ENCODE data around the gene GLCE. TPM values are rescaled to one million over a fixed set of nuclear protein-coding genes. Genes with fewer than 3 reads are reported as not detected.

GLCE gene
- total RNA-seq, 3 donors from 2014 or later (not counting 1 experiment from before 2014, with no cell fraction given) = 2.0 to 4.5 (median 3.4) TPM

DNA sequence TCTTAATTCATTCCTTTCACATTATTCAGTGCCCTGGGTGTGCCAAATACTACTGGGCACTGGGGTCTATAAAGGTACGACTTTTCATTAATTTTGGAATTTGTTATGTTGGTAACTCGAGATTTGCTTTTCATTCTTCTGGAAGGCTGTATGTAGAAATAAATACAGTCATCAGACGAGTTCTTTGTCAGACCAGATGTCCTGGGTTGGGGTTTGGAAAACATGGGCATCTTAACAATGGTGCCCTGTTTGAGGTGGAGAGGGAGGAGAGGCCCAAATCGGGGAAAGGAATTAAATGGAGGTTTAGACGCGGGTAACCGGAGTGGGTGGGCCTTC is 662 bp upstream of the GLCE start:
- Mint-ChIP-seq H3K4me3 (peak overlapping the region; percentile 96), H3K36me3 (no peaks in the 10 kb centered on the region), H3K27ac (peak overlapping the region; percentile 61 to 84), H3K27me3 (ENCODE audit: low read depth in 2 of 2) (peaks cover 1 to 17% of the 10 kb centered on the region in 2 donors), H3K9me3 (no peaks in the 10 kb centered on the region), H3K4me1 (peaks cover 14 to 21% of the 10 kb centered on the region in 2 donors)
- intact Hi-C loops (cut with micrococcal nuclease) = no loop called here
- Histone ChIP-seq H3K4me3 (ENCODE audit: low read length) (peak overlapping the region; percentile 69), H3K4me1 (ENCODE audit: control insufficient read depth, insufficient read depth, low read length) (peaks cover 15% of the 10 kb centered on the region), H3K36me3 (ENCODE audit: control insufficient read depth, insufficient read depth, low read length) (no peaks in the 10 kb centered on the region), H3K9me3 (ENCODE audit: control insufficient read depth, insufficient read depth, low read length) (no peaks in the 10 kb centered on the region), H3K27ac (ENCODE audit: low read length) (peak overlapping the region; percentile 34), H3K27me3 (ENCODE audit: control insufficient read depth, insufficient read depth, low read length) (no peaks in the 10 kb centered on the region)
- TF ChIP-seq, protein P1, sequence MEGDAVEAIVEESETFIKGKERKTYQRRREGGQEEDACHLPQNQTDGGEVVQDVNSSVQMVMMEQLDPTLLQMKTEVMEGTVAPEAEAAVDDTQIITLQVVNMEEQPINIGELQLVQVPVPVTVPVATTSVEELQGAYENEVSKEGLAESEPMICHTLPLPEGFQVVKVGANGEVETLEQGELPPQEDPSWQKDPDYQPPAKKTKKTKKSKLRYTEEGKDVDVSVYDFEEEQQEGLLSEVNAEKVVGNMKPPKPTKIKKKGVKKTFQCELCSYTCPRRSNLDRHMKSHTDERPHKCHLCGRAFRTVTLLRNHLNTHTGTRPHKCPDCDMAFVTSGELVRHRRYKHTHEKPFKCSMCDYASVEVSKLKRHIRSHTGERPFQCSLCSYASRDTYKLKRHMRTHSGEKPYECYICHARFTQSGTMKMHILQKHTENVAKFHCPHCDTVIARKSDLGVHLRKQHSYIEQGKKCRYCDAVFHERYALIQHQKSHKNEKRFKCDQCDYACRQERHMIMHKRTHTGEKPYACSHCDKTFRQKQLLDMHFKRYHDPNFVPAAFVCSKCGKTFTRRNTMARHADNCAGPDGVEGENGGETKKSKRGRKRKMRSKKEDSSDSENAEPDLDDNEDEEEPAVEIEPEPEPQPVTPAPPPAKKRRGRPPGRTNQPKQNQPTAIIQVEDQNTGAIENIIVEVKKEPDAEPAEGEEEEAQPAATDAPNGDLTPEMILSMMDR (IDR thresholded peaks at IDR 0.05) = no peak
- 30% methylated on average over 7 of the region's 7 CpGs for WGBS (ENCODE audit: insufficient coverage)
- no peak for DNase-seq
- no peak for ATAC-seq

DNA sequence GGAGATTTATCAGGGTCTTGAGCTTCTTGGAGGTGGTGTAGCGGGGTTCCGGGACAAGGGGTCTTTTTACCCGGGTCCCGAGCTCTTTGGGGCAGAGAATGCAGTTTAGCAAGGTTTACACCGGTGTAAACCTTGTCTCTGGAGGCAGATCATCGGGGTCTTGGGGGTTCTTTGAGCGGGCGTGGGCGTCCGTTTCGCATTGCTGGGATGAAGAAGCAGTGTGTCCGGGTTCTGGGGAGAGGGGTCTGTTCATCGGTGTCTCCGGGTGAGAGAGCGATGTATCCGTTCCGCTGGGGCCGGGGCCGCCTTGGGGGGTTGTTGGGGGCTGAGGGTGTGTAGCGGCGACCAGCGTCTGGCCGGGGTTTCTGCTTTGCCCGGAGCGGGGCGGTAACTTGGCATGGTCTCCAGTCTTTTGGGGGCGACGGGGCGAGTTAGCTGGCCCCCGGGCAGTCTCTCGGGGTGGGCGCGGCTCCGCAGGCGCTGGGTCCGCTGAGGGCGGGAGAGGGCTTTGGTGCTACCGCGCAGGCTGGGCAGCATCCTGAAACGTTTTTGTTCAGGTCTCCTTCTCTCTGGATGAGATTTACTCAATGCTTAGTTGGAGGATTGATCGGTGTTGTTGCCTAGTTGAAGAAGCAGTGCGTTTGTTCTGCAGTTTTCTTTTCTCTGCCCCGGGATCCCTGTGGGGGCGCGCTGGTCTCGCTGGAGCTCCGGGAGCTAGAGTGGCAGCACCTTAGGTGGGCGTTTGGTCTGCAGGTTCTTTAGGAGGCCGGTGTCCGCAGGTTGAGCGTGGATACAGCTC is 843 bp downstream of the GLCE start:
- Mint-ChIP-seq H3K27ac (peak overlapping the region; percentile 65 to 84), H3K4me3 (peak overlapping the region; percentile 96), H3K4me1 (peaks cover 14 to 21% of the 10 kb centered on the region in 2 donors), H3K9me3 (no peaks in the 10 kb centered on the region), H3K27me3 (ENCODE audit: low read depth in 2 of 2) (peaks cover 0 to 7% of the 10 kb centered on the region in 2 donors), H3K36me3 (no peaks in the 10 kb centered on the region)
- H3K4me3 ChIP-seq (ENCODE audit: low read length) = peak overlapping the region; percentile 69
- under 1% methylated on average over 51 of the region's 51 CpGs for WGBS (ENCODE audit: insufficient coverage)
- ATAC-seq (no peak), DNase-seq (peak; percentile 19 to 40)
- TF ChIP-seq, protein P1 (IDR thresholded peaks at IDR 0.05) = no peak
- peaks cover 15% of the 10 kb centered on the region for H3K4me1 ChIP-seq (ENCODE audit: control insufficient read depth, insufficient read depth, low read length)
- H3K36me3 ChIP-seq (ENCODE audit: control insufficient read depth, insufficient read depth, low read length) = no peaks in the 10 kb centered on the region
- intact Hi-C loops (cut with micrococcal nuclease) = no loop called here
- H3K9me3 ChIP-seq (ENCODE audit: control insufficient read depth, insufficient read depth, low read length) = no peaks in the 10 kb centered on the region
- H3K27ac ChIP-seq (ENCODE audit: low read length) = no peak overlapping the region
- no peaks in the 10 kb centered on the region for H3K27me3 ChIP-seq (ENCODE audit: control insufficient read depth, insufficient read depth, low read length)

DNA sequence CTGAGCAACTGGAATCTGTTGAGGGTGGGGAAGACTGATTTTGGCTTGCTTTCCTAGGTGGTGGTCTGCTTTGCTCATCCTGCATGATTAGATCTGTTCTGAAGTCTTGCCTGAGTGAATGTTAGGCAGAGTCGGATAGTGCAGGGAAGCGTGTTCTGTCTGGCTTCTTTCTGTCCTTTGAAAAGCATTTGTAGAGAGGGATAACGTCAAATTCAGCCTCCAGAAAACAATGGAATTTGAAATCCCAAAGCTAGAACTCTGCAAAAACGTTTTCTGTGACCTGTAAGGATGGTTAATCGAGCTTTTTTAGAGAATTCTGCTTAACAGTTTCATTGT is 1.4 kb downstream of the GLCE start:
- TF ChIP-seq, protein P1 (IDR thresholded peaks at IDR 0.05) = no peak
- Mint-ChIP-seq H3K4me1 (peaks cover 14 to 21% of the 10 kb centered on the region in 2 donors), H3K27ac (peak overlapping the region; percentile 65 to 84), H3K4me3 (peak overlapping the region; percentile 96), H3K27me3 (ENCODE audit: low read depth in 2 of 2) (peaks cover 0 to 7% of the 10 kb centered on the region in 2 donors), H3K36me3 (no peaks in the 10 kb centered on the region), H3K9me3 (no peaks in the 10 kb centered on the region)
- Histone ChIP-seq H3K36me3 (ENCODE audit: control insufficient read depth, insufficient read depth, low read length) (no peaks in the 10 kb centered on the region), H3K27me3 (ENCODE audit: control insufficient read depth, insufficient read depth, low read length) (no peaks in the 10 kb centered on the region), H3K9me3 (ENCODE audit: control insufficient read depth, insufficient read depth, low read length) (no peaks in the 10 kb centered on the region), H3K4me1 (ENCODE audit: control insufficient read depth, insufficient read depth, low read length) (peaks cover 15% of the 10 kb centered on the region), H3K4me3 (ENCODE audit: low read length) (peak overlapping the region; percentile 69), H3K27ac (ENCODE audit: low read length) (no peak overlapping the region)
- 56% methylated on average over 5 of the region's 5 CpGs for WGBS (ENCODE audit: insufficient coverage)
- DNase-seq (no peak), ATAC-seq (no peak)
- intact Hi-C loops (cut with micrococcal nuclease) = no loop called here

Measured in natural killer cell (primary cell).